SKM-1 treated with dmso at 0.1 percent for 144 hours (cell line): Measurements from ENCODE around the gene NKD2.

Experiments
- DNase-seq: peaks from one replicate; lab custom pipeline; 2025; ENCODE audit not compliant: unreplicated experiment; lab: John Stamatoyannopoulos, UW

Gene NKD2

GRCh38 chr5:1041225-1042143 is 32.9 kb downstream of the NKD2 start:
- no peak for DNase-seq

DNA sequence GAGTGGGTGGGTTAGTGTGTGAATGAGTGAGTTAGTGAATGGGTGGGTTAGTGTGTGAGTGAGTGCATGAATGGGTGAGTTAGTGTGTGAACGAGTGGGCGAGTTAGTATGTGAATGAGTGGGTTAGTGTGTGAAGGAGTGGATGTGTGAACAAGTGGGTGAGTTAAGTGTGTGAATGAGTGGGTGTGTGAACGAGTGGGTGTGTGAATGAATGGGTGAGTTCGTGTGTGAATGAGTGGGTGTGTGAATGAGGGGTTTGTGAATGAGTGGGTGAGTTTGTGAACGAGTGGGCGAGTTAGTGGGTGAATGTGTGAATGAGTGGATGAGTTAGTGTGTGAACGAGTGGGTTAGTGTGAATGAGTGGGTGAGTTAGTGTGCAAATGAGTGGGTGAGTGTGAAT is 34.0 kb downstream of the NKD2 start:
- no peak for DNase-seq

DNA sequence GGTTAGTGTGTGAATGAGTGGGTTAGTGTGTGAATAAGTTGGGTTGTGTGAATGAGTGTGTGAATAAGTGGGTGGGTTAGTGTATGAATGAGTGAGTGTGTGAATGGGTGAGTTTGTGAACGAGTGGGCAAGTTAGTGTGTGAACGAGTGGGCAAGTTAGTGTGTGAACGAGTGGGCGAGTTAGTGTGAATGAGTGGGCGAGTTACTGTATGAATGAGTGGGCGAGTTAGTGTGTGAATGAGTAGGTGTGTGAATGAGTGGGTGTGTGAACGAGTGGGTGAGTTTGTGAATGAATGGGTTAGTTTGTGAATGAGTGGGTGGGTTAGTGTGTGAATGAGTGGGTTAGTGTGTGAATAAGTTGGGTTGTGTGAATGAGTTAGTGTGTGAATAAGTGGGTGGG is 34.7 kb downstream of the NKD2 start:
- DNase-seq: no peak

DNA sequence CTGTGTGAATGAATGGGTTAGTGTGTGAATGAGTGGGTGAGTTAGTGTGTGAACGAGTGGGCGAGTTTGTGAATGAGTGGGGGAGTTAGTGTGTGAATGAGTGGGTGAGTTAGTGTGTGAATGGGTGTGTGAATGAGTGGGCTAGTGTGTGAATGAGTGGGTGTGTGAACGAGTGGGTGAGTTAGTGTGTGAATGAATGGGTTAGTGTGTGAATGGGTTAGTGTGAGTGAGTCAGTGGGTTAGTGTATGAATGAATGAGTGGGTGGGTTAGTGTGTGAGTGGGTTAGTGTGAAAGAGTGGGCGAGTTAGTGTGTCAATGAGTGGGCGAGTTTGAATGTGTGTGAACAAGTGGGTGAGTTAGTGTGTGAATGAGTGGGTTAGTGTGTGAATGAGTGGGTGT is 35.5 kb downstream of the NKD2 start:
- no peak for DNase-seq

- no peak for DNase-seq
Observed at GRCh38 chr5:1045960-1046560, 37.5 kb downstream of the NKD2 start.

- DNase-seq: no peak
Observed at GRCh38 chr5:1047332-1047965, 38.8 kb downstream of the NKD2 start.

GRCh38 chr5:1048162-1048721 is 39.6 kb downstream of the NKD2 start:
- no peak for DNase-seq

GRCh38 chr5:1048861-1049838 is 40.5 kb downstream of the NKD2 start:
- DNase-seq: no peak

DNA sequence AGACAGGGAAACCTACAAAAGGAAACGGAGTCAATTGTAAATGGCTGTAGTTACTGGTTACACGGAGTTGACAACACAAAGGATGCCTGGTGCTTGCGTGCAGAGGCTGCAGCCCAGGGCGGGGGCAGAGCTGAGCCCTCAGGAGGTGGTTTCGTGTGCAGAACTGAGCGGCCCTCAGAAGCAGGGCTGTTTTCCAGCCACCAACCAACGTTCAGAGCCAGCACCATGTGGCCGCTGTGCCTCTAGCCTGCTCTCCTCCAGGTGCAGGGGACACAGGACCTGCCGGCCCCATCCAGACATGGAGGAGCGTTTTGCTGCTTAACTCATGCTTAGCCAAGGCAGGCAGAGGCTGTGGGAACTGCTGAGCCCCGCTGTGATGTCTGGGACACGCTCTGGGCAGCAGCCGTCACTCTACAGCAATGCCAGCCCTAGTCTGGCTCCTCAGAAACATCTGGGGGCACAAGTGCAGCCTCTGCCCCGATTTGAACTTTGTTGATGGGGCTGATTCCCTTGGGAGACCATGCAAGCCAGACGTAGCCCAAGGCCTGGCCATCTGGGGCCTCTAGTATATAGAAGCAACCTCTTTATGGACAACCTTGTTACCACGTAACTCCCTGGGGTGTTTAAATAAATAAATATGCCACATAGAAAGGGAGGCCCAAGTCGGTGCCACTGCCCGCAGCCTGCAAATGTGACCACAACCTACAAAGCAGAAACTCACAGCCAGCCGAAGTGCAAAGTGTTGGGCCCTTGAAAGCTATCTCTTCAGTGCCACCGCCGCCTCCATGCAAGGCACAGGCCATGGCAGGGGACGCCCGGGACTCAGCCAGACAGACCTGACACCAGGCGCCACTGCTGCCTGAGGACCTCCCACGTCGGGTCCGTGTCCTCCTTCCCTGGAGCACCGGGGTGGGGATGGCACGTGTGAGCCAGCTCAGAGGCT is 42.1 kb downstream of the NKD2 start:
- no peak for DNase-seq

DNA sequence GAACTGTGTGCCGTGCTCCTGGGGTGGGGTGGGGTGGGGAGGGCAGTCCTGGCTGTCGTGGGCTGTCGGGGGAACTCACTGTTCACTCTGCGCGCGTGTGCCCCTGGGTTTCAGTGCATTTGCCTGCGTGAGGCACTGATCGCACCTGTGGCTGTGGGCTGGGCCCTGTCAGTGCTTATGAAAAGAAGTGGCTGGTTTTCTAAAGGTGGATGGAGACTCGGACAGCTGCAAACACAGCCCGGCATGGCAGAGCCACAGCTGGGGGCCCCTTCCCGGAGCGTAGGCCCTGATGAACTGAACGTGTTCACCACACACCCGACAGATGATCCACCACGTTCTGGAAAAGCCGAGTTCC is 42.7 kb downstream of the NKD2 start:
- no peak for DNase-seq

DNA sequence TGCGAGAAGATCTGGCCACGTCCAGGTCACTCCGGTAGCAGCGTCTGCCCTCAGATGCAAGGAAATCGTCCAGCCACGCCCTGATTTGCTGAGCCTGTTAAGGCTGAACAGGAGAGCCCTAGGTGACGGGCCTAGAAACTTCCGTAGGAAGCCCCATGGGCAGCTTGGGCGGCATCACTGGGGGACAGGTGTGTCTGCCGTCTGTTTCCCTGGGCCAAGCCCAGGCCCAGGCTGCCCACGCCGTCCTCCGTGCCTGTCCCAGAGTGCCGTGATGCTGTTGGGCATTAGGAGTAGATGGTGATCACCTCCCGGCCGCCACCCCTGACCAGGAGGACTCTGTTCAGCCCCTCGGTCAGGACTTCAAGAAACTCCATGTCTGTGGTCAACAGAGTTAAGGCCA is 43.5 kb downstream of the NKD2 start:
- no peak for DNase-seq

GRCh38 chr5:1052641-1053390 is 44.2 kb downstream of the NKD2 start:
- no peak for DNase-seq

GRCh38 chr5:1053391-1054017 is 44.9 kb downstream of the NKD2 start:
- no peak for DNase-seq

DNA sequence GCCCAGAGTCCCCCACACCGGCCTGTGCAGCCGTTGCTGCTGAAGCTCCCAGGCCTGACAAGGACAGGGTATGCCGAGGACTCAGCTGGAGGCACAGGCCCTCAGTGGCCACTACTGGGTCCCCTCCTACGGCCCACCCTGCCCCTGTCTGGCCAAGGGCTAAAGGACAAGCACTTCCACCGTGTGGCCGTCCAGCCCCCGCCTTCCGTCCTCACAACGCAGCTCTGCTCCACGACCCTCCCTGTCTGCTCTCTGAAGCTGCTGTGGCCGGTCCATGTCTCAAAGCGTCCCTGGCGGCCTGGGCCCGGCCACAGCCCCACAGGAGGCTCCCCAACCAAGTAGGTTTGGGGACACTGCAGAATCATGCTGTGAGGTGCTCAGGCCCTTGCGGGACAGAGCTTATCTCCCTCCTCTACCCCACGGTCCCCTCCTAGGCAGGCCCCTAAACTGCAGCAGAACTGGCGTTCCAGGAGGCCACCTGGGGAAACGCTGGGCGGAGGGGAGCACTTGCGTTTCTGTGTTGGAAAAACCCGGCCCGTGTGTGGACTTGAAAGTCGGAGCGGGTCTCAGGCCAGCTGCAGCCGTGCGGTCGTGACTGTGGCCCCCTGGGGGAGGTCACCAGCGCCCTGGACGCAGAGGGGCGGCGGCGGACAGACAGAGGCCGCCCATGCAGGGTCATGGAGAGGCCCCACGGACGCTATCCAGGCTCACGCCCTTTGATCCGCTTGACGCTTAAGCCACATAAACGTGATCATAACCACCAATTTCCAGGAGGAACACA is 45.6 kb downstream of the NKD2 start:
- DNase-seq: no peak

DNA sequence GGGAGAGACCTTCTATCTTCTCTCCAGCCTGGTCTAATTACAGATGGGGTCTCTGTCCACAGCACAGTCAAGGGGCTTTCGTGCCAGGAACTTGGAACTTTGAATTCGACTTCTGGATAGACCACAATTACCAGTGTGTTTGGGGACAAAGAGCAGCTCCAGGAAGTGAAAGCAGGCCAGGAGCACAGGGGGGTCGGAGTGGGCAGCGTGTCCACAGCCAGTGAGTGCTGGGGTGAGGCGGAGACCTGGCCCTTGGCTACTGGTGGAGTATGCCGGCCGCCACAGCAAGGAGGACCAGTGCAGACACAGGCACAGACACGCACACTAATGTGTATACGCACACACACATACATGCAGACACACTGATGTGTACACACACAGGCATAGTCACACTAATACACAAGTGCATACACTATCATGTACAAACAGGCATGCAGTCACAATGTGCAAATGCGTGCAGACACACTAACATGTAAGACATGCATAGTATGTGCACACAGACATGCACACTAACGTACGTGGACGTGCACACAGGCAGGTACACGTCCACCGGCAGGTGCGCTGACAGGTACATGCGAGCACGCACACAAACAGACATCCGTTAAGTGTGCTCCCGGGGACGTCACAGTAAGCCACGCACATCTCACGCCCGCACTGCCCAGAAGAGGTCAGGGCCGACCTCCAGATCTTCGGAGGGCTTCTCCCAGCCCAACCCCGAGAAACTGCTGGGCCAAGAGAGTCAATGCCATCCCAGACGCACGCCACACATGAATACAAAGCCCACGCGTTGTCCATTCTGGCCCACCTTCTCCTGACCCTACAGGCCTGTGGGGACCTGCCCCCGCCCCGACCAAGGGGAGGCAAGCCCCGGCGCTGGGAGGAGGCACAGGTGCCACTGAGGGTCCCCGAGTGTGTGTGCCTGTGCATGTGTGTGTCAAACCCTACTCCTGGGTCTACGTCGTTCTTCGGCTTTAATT is 46.5 kb downstream of the NKD2 start:
- DNase-seq: no peak

DNA sequence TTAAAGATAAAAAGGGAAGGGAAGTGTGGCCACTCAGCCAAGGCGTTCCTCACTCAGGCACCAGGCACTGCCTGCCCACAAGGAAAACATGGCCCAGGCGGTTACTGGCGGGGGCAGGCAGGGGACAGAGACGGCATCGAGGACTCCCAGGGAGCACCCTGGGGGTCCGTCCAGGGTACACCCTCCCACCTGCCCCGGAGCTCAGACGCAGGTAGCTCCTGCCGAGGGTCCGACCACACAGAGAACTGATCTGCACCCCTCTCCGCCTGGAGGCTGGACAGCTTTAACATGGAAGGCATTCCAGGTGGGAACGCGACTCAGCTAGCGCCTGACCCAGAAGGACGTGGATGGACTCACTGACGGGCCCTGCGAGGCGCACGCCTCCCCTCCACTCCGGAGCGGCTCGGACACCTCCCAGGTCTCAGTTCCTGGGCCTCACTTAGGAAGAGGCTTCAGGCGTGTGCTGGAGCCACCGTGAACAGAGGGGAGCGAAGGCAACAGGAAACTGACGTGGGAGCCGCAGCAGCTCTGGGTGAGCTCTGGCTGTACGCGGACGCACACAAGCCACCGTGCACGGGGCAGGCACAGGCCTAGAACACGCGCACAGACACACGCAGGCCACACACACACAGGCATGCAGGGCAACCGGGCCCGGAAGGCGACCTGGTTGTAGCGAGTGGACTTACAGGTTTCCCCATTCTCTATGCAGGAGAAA is 47.5 kb downstream of the NKD2 start:
- DNase-seq: no peak
